Activated effector memory CD4-positive, alpha-beta T cell treated with Interleukin-2 at 50 U/mL for 16 hours (primary cell): Measurements from ENCODE around the gene GLB1L3.
"Not testable (repeated sequence)": the region's sequence is repeated elsewhere in the genome, so short reads cannot be mapped to it uniquely, and the experiment has no call there.

ENCODE experiments used
- DNase-seq: peaks from one replicate; pipeline ENCODE4 v3.0.0-alpha.2; 2020

GLB1L3 gene

GRCh38 chr11:134252346-134253187 is 23.6 kb upstream of the GLB1L3 start:
- peak; percentile 15 for DNase-seq

GRCh38 chr11:134253188-134253993 is 22.8 kb upstream of the GLB1L3 start, which contains the start of the genes ACAD8 and THYN1:
Gene ACAD8, plus strand, starts transcription at chr11:134253568. Its CDS starts 33 bp downstream, at chr11:134253601.
Gene THYN1, minus strand, starts transcription at chr11:134253352. Its CDS starts 470 bp downstream, at chr11:134252882.
- peak; percentile 93 for DNase-seq

GRCh38 chr11:134254433-134255183 is 21.6 kb upstream of the GLB1L3 start:
- no peak for DNase-seq

GRCh38 chr11:134255184-134255561 is 21.0 kb upstream of the GLB1L3 start:
- DNase-seq: not testable (repeated sequence)

- DNase-seq: no peak
Observed at GRCh38 chr11:134257101-134257500, 19.1 kb upstream of the GLB1L3 start.

- no peak for DNase-seq
Observed at GRCh38 chr11:134258577-134258976, 17.6 kb upstream of the GLB1L3 start.

GRCh38 chr11:134260503-134260902 is 15.7 kb upstream of the GLB1L3 start:
- no peak for DNase-seq

GRCh38 chr11:134260983-134261382 is 15.2 kb upstream of the GLB1L3 start:
- DNase-seq: no peak

- no peak for DNase-seq
Observed at GRCh38 chr11:134261626-134262488, 14.3 kb upstream of the GLB1L3 start.

GRCh38 chr11:134264966-134265764 is 11.0 kb upstream of the GLB1L3 start:
- DNase-seq: no peak

- DNase-seq: no peak
Observed at GRCh38 chr11:134266440-134266839, 9.7 kb upstream of the GLB1L3 start.

- no peak for DNase-seq
Observed at GRCh38 chr11:134266841-134267251, 9.3 kb upstream of the GLB1L3 start.

GRCh38 chr11:134267461-134267860 is 8.7 kb upstream of the GLB1L3 start:
- DNase-seq: no peak

GRCh38 chr11:134267966-134268365 is 8.2 kb upstream of the GLB1L3 start:
- no peak for DNase-seq

GRCh38 chr11:134270250-134270714 is 5.9 kb upstream of the GLB1L3 start:
- DNase-seq: no peak

- DNase-seq: no peak
Observed at GRCh38 chr11:134271978-134272377, 4.2 kb upstream of the GLB1L3 start.

GRCh38 chr11:134272381-134273316 is 3.5 kb upstream of the GLB1L3 start:
- no peak for DNase-seq

- DNase-seq: no peak
Observed at GRCh38 chr11:134273317-134273712, 2.9 kb upstream of the GLB1L3 start.

- DNase-seq: no peak
Observed at GRCh38 chr11:134275188-134275533, 1.0 kb upstream of the GLB1L3 start.
